Ishikawa (cell line): ENCODE data around the gene ZNF524.

Experiments used
- CEBPB ChIP-seq: IDR thresholded peaks from 2 replicates; pipeline ENCODE4 v1.6.1; 2012
- CREB1 ChIP-seq: IDR thresholded peaks from 2 replicates; pipeline ENCODE4 v1.6.1; 2012; ENCODE audit warnings: low read depth
- EGR1 ChIP-seq: IDR thresholded peaks from 2 replicates; pipeline ENCODE4 v1.6.1; 2012
- EP300 ChIP-seq: IDR thresholded peaks from 2 replicates; pipeline ENCODE4 v1.6.1; 2012; ENCODE audit warnings: borderline replicate concordance
- FOXM1 ChIP-seq: IDR thresholded peaks from 2 replicates; pipeline ENCODE4 v1.6.1; 2012; ENCODE audit warnings: low read depth, borderline replicate concordance
- NFIC ChIP-seq: IDR thresholded peaks from 2 replicates; pipeline ENCODE4 v1.6.1; 2012
- RAD21 ChIP-seq: IDR thresholded peaks from 2 replicates; pipeline ENCODE4 v1.6.1; 2012; ENCODE audit warnings: low read depth
- TAF1 ChIP-seq: IDR thresholded peaks from 2 replicates; pipeline ENCODE4 v1.6.1; 2012; ENCODE audit warnings: low read depth, mild to moderate bottlenecking
- TCF12 ChIP-seq: IDR thresholded peaks from 2 replicates; pipeline ENCODE4 v1.6.1; 2012; ENCODE audit warnings: low read depth
- TEAD4 ChIP-seq: IDR thresholded peaks from 2 replicates; pipeline ENCODE4 v1.6.1; 2012
- YY1 ChIP-seq: IDR thresholded peaks from 2 replicates; pipeline ENCODE4 v1.6.1; 2012; ENCODE audit warnings: low read depth
- ZBTB7A ChIP-seq: IDR thresholded peaks from 2 replicates; pipeline ENCODE4 v1.6.1; 2012; ENCODE audit warnings: low read depth
- TF ChIP-seq, protein P1 (sequence below): IDR thresholded peaks from 2 replicates; pipeline ENCODE4 v1.6.1; 2012
- TF ChIP-seq, protein P2 (sequence below): IDR thresholded peaks from 2 replicates; pipeline ENCODE4 v1.6.1; 2012
- TF ChIP-seq, protein P3 (sequence below): IDR thresholded peaks from 2 replicates; pipeline ENCODE4 v1.6.1; 2012; ENCODE audit warnings: low read depth, mild to moderate bottlenecking

The ZNF524 gene

DNA sequence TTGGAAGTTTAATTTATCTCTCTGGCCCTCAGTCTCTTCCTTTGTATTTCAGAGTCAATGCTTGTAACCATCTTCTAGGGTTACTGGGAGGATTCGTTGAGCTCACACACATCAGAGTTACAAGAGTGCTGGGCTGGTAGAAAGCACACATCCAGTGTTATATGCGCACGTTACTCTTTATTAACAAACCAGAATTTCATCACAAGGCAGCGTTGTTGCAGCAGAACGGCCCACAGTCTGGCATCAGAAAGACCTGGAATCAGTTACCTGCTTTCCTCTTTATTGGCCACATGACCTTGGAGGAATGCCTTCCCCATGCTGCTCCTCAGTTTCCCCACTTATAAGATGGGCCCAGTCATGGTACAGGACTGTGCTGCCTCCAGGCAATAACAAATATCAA, 9.2 kb downstream of the ZNF524 start:
- no peak for TF ChIP-seq CEBPB
- TF ChIP-seq, protein P1, sequence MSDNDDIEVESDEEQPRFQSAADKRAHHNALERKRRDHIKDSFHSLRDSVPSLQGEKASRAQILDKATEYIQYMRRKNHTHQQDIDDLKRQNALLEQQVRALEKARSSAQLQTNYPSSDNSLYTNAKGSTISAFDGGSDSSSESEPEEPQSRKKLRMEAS = no peak
- TF ChIP-seq ZBTB7A = no peak
- no peak for TF ChIP-seq YY1
- TF ChIP-seq, protein P2, sequence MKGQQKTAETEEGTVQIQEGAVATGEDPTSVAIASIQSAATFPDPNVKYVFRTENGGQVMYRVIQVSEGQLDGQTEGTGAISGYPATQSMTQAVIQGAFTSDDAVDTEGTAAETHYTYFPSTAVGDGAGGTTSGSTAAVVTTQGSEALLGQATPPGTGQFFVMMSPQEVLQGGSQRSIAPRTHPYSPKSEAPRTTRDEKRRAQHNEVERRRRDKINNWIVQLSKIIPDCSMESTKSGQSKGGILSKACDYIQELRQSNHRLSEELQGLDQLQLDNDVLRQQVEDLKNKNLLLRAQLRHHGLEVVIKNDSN = no peak
- no peak for TF ChIP-seq EGR1
- no peak for TF ChIP-seq TCF12
- TF ChIP-seq, protein P3, sequence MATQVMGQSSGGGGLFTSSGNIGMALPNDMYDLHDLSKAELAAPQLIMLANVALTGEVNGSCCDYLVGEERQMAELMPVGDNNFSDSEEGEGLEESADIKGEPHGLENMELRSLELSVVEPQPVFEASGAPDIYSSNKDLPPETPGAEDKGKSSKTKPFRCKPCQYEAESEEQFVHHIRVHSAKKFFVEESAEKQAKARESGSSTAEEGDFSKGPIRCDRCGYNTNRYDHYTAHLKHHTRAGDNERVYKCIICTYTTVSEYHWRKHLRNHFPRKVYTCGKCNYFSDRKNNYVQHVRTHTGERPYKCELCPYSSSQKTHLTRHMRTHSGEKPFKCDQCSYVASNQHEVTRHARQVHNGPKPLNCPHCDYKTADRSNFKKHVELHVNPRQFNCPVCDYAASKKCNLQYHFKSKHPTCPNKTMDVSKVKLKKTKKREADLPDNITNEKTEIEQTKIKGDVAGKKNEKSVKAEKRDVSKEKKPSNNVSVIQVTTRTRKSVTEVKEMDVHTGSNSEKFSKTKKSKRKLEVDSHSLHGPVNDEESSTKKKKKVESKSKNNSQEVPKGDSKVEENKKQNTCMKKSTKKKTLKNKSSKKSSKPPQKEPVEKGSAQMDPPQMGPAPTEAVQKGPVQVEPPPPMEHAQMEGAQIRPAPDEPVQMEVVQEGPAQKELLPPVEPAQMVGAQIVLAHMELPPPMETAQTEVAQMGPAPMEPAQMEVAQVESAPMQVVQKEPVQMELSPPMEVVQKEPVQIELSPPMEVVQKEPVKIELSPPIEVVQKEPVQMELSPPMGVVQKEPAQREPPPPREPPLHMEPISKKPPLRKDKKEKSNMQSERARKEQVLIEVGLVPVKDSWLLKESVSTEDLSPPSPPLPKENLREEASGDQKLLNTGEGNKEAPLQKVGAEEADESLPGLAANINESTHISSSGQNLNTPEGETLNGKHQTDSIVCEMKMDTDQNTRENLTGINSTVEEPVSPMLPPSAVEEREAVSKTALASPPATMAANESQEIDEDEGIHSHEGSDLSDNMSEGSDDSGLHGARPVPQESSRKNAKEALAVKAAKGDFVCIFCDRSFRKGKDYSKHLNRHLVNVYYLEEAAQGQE = no peak
- no peak for TF ChIP-seq TAF1
- no peak for TF ChIP-seq EP300
- no peak for TF ChIP-seq NFIC
- TF ChIP-seq TEAD4 = no peak
- TF ChIP-seq CREB1 = no peak
- TF ChIP-seq FOXM1 = no peak
- no peak for TF ChIP-seq RAD21

DNA sequence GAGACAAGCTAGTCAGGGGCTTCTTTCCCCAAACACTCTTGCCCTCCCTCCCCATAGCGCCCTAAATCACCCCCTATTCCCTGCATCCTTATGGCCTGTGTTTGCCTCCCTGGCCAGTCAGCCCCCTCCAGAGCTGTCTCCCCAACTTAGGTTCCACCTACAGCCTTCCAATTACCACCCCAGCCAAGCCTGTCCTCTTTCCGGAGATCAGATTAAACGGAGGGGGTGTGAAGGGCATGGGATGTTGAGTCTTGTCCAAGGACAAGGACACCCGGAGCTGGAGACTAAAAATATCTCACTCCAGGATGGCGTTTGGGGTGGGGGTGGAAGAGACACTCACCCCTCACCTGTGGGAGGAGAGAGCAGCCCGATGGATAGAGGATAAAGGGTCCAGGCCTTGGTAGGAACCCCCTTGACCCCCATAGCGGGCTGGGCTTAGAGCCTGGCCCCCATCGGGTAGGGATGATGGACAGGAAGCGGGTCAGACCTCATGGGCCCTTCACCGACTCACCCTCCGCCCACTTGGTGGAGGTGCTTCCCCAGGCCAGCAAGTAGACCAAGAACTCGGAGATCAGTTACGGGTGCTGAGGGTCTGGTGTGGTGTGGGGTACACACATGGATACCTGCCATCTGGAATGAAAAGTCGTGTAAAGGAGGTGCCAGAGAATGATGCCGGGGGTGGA, 11.4 kb downstream of the ZNF524 start:
- TF ChIP-seq EP300 = no peak
- TF ChIP-seq, protein P2 = no peak
- no peak for TF ChIP-seq TAF1
- no peak for TF ChIP-seq CREB1
- no peak for TF ChIP-seq ZBTB7A
- TF ChIP-seq TCF12 = no peak
- no peak for TF ChIP-seq YY1
- no peak for TF ChIP-seq NFIC
- no peak for TF ChIP-seq FOXM1
- no peak for TF ChIP-seq CEBPB
- no peak for TF ChIP-seq EGR1
- no peak for TF ChIP-seq RAD21
- TF ChIP-seq, protein P1 = no peak
- TF ChIP-seq TEAD4 = no peak
- TF ChIP-seq, protein P3 = no peak

DNA sequence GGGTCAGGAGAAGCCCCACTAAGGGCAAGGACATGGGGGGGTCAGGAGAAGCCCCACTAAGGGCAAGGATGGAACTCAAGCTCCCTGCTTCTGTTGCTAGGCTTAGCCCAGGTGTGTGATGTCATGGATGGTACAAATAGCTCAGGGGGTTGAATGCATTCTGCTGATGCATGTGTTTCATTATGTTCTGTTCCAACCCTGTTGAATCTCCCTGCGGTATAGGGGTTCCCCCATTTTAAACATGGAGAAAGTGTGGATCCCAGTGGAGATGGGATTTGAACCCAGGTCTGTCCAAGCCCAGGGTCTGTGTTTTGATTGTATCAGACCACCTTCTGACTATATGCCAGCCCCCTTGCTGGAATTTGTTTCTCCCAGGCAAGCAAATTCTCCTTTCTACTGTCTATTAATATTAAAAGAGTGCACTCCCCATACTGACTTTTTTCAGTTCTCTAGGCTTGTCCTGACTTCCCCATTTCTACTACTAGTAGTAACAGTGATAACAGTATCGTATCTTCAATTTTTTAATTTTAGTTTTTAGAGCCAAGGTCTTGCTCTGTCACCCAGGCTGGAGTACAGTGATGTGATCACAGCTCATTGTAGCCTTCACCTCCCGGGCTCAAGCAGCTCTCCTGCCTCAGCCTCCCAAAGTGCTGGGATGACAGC, 12.0 kb downstream of the ZNF524 start:
- TF ChIP-seq NFIC (no peak), TEAD4 (no peak), CEBPB (no peak), EGR1 (no peak), EP300 (no peak), FOXM1 (no peak), TAF1 (no peak)
- TF ChIP-seq, protein P2 = no peak

DNA sequence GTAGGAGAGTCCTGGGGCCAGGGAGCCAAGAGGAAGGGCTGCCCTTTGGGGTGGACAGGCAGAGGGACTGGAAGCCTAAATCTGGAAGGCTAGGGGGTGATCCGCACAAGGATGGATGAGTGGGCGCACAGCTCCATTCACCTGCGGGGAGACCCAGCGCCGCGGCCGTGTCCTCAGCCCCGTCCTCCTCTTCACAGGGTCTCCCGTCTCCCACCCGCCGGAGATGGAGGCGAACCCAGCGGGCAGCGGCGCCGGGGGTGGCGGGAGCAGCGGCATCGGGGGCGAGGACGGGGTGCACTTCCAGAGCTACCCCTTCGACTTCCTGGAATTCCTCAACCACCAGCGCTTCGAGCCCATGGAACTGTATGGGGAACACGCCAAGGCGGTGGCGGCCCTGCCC, 13.3 kb downstream of the ZNF524 start:
- TF ChIP-seq RAD21 = no peak
- TF ChIP-seq TAF1 = no peak
- TF ChIP-seq, protein P3 = no peak
- TF ChIP-seq TCF12 = no peak
